ENCODE results near the gene DNAJA4.

GRCh38 chr15:78321786-78322185 lies 57.4 kb downstream of the DNAJA4 start:
- TF ChIP-seq GATA2 (IDR thresholded peaks at IDR 0.05; ENCODE audit: low read depth, low read length) (no peak), GATA3 (IDR thresholded peaks at IDR 0.05; ENCODE audit: low read depth, low read length) (no peak)
